HG03575 (cell line): ENCODE data around the gene GPR180.
"Not testable (repeated sequence)": the region's sequence is repeated elsewhere in the genome, so short reads cannot be mapped to it uniquely, and the experiment has no call there.

ENCODE experiments used
- ATAC-seq: cut with Tn5 transposase; IDR thresholded peaks from one replicate; pipeline ENCODE4 v1.9.1; 2021; ENCODE audit not compliant: unreplicated experiment, insufficient number of reproducible peaks, low FRiP score; ENCODE audit errors: extremely low read depth

Gene GPR180

GRCh38 chr13:94636096-94636495, 34.4 kb downstream of the GPR180 start:
- ATAC-seq: not testable (repeated sequence)

- ATAC-seq: no peak
Observed at GRCh38 chr13:94636942-94637578, 35.4 kb downstream of the GPR180 start.

GRCh38 chr13:94637677-94638076, 36.0 kb downstream of the GPR180 start:
- ATAC-seq: not testable (repeated sequence)

GRCh38 chr13:94640721-94641120, 39.1 kb downstream of the GPR180 start:
- no peak for ATAC-seq

- ATAC-seq: no peak
Observed at GRCh38 chr13:94641409-94641941, 39.8 kb downstream of the GPR180 start.

- no peak for ATAC-seq
Observed at GRCh38 chr13:94646904-94647303, 45.2 kb downstream of the GPR180 start.

GRCh38 chr13:94656176-94656575, 54.5 kb downstream of the GPR180 start:
- ATAC-seq: no peak

- peak; percentile 75 for ATAC-seq
Observed at GRCh38 chr13:94656766-94657165, 55.1 kb downstream of the GPR180 start.

- no peak for ATAC-seq
Observed at GRCh38 chr13:94657167-94657566, 55.5 kb downstream of the GPR180 start.

GRCh38 chr13:94658926-94659597, 57.4 kb downstream of the GPR180 start:
- no peak for ATAC-seq

GRCh38 chr13:94659598-94659946, 57.9 kb downstream of the GPR180 start:
- no peak for ATAC-seq

GRCh38 chr13:94660695-94661326, 59.2 kb downstream of the GPR180 start:
- no peak for ATAC-seq

- ATAC-seq: no peak
Observed at GRCh38 chr13:94661406-94661805, 59.7 kb downstream of the GPR180 start.

GRCh38 chr13:94662274-94662945, 60.8 kb downstream of the GPR180 start:
- ATAC-seq: no peak

GRCh38 chr13:94664889-94665288, 63.2 kb downstream of the GPR180 start:
- ATAC-seq: no peak

GRCh38 chr13:94666065-94666464, 64.4 kb downstream of the GPR180 start:
- ATAC-seq: no peak

- ATAC-seq: no peak
Observed at GRCh38 chr13:94667190-94667589, 65.5 kb downstream of the GPR180 start.

- ATAC-seq: no peak
Observed at GRCh38 chr13:94672400-94672799, 70.7 kb downstream of the GPR180 start.

GRCh38 chr13:94673851-94674250, 72.2 kb downstream of the GPR180 start:
- no peak for ATAC-seq
